ENCODE measurements around the gene ZBTB16.

Gene ZBTB16

GRCh38 chr11:114270531-114271270, 211.2 kb downstream of the ZBTB16 start:
- no peak for DNase-seq

GRCh38 chr11:114271316-114271715, 211.8 kb downstream of the ZBTB16 start:
- no peak for DNase-seq

GRCh38 chr11:114272311-114272710, 212.8 kb downstream of the ZBTB16 start:
- no peak for DNase-seq

DNA sequence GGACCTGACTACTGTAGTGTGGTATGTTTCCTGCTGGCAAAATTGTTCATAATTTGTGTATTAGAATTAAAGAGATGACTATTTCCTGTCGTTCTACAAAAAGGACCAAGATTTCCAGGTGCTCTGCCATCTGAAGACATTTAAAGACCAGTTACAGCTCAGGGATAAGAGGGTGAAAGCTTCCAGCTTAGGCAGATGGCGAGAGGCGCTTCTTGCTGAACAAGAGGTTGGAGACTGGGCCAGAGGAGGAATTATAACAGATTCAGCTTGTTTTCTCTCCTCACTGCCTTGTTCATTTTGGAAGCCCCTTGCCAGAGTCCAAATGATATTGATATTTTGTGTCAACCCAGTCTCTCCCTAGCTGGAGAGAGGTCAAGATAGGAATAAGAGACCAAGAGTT, 213.6 kb downstream of the ZBTB16 start:
- DNase-seq = no peak

DNA sequence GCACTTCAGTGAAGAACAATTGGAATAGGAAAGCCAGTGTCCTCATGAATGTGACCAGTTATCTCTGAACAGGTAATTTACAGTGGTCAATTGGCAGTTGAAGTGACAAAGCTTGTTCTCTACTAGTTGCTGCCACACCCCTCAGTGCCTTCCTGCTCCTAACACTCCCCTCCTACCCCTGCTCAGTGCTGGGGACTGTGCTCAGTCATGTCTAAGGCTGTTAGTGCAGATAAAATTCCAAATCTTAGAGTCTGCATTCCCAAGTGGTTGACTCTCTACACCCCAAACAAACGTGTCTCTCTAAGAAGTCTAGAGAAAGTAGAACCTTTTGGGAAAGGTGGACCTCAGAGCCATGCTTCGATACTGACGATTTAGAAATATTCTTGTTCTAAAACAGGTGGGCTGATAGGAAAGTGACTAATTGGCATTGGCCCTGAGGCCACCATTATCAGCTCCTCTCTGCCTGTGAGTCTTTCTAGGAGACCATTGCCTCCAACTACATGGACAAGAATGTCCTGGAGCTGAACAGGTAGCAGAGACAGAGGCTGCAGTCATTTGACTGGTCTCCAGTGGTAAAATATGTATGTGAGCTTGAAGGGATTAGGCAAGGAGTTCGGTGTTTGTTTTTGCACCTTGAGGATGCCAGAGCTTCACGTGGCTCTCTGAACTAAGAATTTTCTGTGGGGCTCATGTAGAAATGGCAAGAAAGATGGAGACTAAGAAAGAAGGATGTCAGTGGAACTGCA, 214.6 kb downstream of the ZBTB16 start:
- no peak for DNase-seq

- no peak for DNase-seq
These were observed 215.1 kb downstream of the ZBTB16 start for GRCh38 chr11:114274637-114275036.

DNA sequence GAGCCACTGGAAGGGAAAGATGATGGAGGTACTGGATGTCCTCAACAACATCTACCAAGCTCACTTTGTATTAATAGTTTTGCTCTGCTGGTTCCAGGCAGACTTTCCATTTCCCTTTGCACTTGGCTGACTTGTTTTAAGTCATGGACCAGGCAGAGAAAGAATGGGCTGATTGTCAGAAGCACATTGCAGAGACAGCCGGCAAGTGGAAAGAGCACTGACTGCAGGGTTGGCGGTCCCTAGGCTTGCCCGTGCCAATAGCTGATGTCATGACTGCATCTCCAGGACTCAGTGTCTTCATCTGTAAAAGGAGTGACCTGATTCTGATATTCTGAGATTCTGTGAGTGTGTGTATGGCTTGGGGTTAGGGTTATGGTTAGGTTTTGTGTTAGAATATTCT, 215.8 kb downstream of the ZBTB16 start:
- DNase-seq = no peak

- DNase-seq = no peak
These were observed 216.6 kb downstream of the ZBTB16 start for GRCh38 chr11:114276077-114276476.

- DNase-seq = no peak
These were observed 218.3 kb downstream of the ZBTB16 start for GRCh38 chr11:114277637-114278341.

GRCh38 chr11:114278342-114279065, 219.0 kb downstream of the ZBTB16 start:
- DNase-seq = no peak

DNA sequence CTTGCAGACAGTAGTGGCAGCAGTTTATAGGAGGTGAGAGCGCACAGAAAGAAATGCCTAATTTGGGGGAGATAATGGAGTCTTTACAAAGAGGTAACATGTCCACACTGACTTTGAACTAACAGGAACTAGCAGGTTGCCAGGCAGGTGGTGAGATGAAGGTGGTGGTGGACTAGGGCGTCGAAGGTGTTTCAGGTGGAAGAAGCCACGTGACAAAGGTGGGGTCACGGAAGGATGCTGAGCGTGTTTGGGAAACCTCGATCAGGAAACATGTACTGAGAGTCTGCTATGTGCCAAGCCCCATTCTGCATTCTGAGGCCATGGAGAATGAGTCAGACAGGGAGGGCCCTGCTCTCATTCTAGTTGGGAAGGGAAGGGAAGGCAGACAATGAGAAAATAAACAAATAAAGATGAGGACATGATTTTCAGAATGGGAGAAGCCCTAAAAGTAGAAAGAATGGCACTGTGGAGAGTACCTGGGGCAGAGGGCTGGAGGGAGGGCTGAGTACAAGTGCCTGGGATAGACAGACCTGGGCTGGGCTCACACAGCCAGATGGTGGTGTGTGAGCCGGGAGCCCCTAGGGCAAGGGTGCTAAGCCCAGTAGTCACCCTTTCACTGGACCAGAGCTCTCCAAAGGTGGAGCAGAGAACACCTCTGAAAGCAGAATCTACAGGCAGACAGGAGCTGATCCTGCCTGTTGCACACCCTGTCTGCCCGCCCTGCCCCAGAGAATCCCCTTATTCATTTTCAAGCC, 220.5 kb downstream of the ZBTB16 start:
- no peak for DNase-seq

DNA sequence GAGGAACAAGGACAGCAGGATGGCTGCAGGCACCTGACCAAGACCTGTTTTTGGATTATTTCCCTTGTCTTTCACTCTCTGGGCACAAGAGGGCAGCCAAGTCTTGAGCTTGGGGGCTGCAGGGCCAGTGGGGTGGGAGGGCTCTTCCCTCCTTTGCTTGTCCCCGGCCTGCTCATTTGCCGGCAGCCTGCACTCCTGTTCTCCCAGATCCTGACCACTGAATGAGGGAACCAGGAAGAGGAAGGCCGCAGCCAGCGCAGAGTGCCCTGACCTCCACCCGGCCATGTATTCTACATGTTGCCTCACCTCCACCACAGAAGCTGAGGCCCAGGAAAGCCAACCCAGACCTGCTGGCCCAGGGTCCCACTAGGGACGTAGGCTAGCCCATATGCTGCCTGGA, 221.2 kb downstream of the ZBTB16 start:
- peak; percentile 89 to 90 for DNase-seq

DNA sequence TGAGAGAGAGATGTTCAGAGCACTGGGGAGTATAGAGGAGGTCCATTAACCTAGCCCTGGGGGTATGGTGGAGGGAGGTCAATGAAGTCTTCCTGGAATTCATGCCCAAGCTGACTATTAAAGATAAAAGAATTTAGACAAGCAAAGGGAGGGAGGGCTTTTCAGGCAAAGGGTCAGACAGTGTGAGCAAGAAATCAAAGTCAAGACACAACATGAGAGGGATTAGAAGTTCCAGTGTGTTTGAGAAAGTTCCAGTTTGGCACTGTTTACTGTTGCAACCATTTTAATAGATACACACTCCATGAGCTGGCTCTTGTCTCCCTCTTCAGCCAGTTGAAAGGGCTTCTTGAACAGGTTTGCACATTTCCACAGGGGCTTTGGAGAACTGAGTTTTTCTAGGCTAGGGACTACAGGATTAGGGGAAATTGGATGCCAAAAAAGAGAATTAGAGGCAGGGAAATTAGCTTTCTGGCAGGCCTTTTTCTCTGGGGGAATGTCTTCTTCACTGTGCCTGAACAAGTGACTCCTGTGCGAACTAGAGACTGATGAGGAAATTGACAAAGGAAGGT, 222.0 kb downstream of the ZBTB16 start:
- no peak for DNase-seq

- DNase-seq = no peak
These were observed 223.0 kb downstream of the ZBTB16 start for GRCh38 chr11:114282488-114282887.

DNA sequence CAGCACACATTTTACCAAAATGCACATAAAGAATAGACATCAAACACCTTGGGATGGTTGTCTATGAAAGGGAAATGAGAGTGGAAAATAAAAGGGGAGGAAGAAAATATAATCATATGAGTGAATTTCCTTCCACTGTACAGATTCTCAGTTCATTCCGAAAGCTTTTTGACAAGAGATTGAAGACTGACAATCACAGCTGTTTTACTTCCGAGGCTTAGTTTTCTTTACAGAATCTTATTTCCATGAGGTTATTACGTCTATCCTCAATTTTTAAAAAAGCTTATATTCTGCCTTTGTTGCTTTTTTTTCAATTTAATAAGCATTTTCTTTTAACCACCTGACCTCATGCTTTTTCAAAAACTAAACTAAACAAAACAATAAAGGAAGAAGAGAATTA, 223.9 kb downstream of the ZBTB16 start:
- DNase-seq = no peak

DNA sequence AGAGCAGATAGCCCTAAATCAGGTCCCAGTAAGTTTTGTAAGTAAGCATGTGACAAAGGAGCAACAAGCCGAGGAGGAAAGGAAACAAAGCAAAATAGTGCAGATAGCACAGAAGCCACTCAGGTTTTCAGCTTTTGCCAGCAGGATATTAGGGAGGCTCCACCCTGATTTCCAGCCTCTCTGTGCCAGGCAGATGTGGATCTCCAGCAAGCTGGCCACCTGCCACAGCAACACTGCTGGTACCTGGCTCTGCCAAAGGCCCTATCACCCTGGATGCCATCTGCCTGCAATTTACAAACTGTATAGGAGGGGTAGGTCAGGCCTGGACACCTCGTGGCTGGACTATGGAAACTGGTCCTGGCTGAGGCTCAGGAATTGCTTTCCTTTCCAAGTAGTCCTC, 224.5 kb downstream of the ZBTB16 start:
- peak; percentile 50 to 77 for DNase-seq

DNA sequence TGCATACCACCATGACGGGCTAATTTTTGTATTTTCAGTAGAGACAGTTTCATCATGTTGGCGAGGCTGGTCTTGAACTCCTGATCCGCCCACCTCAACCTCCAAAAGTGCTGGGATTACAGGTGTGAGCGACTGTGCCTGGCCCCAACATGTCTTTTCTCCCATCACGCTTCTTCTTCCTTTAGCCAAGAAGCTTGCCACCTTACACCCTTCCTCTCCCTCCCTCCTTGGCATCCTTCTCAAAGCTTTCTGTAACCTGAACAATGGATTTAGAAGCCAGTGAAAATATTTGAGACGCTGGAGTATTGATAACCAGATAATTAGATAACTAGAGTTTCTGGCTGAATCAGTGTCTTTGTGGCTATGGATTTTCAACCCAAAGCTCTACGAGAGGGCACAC, 225.4 kb downstream of the ZBTB16 start:
- DNase-seq = no peak

- DNase-seq = no peak
These were observed 226.1 kb downstream of the ZBTB16 start for GRCh38 chr11:114285599-114285998.

DNA sequence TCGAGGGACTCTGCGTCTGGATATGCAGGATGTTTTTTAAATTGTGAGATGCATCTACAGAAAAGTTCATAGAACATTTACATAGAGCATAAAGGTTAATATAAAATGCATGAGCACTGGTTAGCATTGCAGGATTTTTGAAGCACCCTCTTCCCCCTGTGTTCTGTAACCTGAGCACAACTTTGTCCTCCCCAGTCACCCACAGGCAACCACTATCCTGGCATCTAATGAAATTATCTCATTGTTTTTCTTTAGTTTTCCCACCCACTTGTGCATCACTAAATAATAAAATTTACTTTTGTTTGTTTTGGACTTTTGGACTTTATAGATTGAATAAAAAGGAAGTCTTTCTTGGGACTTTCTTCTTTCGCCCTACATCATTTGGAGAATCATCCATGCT, 226.7 kb downstream of the ZBTB16 start:
- no peak for DNase-seq

DNA sequence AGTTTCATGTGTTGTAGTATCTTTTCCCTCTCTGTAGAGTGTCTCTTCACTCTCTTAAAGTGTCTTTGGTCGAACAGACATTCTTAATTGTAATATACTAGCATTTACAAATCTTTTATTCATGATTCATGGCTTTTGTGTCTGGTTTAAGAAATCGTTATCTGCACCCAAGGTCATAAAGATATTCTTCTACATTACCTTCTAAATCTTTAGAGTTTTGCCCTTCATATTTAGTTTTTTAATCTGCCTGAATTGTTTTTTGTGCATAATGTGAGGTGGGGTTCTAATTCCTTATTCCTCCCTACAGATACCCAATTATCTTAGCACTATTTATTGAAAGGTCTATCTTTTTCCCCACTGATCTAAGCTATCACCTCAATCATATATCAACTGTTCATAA, 227.6 kb downstream of the ZBTB16 start:
- DNase-seq = no peak

GRCh38 chr11:114288136-114288535, 228.6 kb downstream of the ZBTB16 start:
- DNase-seq = no peak

DNA sequence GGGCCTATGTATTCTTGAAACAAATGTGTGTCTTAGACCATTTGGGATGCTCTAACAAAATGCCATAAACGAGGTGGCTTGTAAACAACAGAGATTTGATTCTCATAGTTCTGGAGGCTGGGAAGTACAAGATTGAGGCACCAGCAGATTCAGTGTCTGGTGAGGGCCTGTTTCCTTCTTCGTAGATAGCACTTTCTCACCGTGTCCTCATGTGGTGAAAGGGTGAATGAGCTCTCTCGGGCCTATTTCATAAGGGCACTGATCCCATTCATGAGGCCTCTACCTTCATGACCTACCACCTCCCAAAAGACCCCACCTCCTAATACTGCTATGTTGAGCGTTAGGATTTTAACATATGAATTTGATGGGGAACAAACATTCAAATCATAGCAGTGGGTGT, 230.3 kb downstream of the ZBTB16 start:
- no peak for DNase-seq

Measured in SHP77 (cell line).